H9 (cell line): ENCODE measurements around the gene SLC9A7. TPM values are rescaled to one million over a fixed set of nuclear protein-coding genes. Genes with fewer than 3 reads are reported as not detected.

Source experiments
- DNase-seq: peaks from one replicate; pipeline ENCODE4 v3.0.0-alpha.2; 2017
- H2AFZ ChIP-seq: one replicate; pipeline ENCODE4 v1.6.1; 2013; ENCODE audit warnings: mild to moderate bottlenecking, low read length, control low read depth, moderate library complexity
- H2AK5ac ChIP-seq: 2 replicates; pipeline ENCODE4 v1.6.1; 2013; ENCODE audit warnings: low read length, control low read depth, mixed read lengths; ENCODE audit not compliant: insufficient read length
- H2BK120ac ChIP-seq: one replicate; pipeline ENCODE4 v1.6.1; 2013; ENCODE audit warnings: low read depth, mild to moderate bottlenecking, low read length, control low read depth, inconsistent platforms; ENCODE audit not compliant: poor library complexity, severe bottlenecking
- H2BK12ac ChIP-seq: 2 replicates; pipeline ENCODE4 v1.6.1; 2013; ENCODE audit warnings: low read length, control low read depth, mixed read lengths, low read depth; ENCODE audit not compliant: insufficient read length
- H2BK15ac ChIP-seq: 2 replicates; pipeline ENCODE4 v1.6.1; 2013; ENCODE audit warnings: low read depth, low read length, control low read depth
- H2BK20ac ChIP-seq: one replicate; pipeline ENCODE4 v1.6.1; 2013; ENCODE audit warnings: low read depth, mild to moderate bottlenecking, low read length, control low read depth, inconsistent platforms; ENCODE audit not compliant: poor library complexity, severe bottlenecking
- H2BK5ac ChIP-seq: 2 replicates; pipeline ENCODE4 v1.6.1; 2013; ENCODE audit warnings: low read length, control low read depth, mixed read lengths; ENCODE audit not compliant: insufficient read length
- H3K14ac ChIP-seq: 2 replicates; pipeline ENCODE4 v1.6.1; 2013; ENCODE audit warnings: low read length, control low read depth; ENCODE audit not compliant: insufficient read depth
- H3K18ac ChIP-seq: 2 replicates; pipeline ENCODE4 v1.6.1; 2013; ENCODE audit warnings: low read depth, mild to moderate bottlenecking, mixed read lengths, low read length, control low read depth; ENCODE audit not compliant: insufficient read length
- H3K23ac ChIP-seq: 2 replicates; pipeline ENCODE4 v1.6.1; 2013; ENCODE audit warnings: low read length, control low read depth, mixed read lengths, low read depth; ENCODE audit not compliant: insufficient read length
- H3K23me2 ChIP-seq: 2 replicates; pipeline ENCODE4 v1.6.1; 2013; ENCODE audit warnings: low read depth, mild to moderate bottlenecking, mixed read lengths, low read length, control low read depth; ENCODE audit not compliant: insufficient read length, poor library complexity, severe bottlenecking
- H3K27ac ChIP-seq: 2 replicates; pipeline ENCODE4 v1.5.1; 2013; ENCODE audit warnings: low read length, control low read depth, mixed read lengths, low read depth; ENCODE audit not compliant: insufficient read length
- H3K27me3 ChIP-seq: 2 replicates; pipeline ENCODE4 v1.6.1; 2013; ENCODE audit warnings: low read length, control low read depth, inconsistent platforms; ENCODE audit not compliant: insufficient read depth
- H3K4ac ChIP-seq: 2 replicates; pipeline ENCODE4 v1.6.1; 2013; ENCODE audit warnings: low read depth, mild to moderate bottlenecking, control low read depth, inconsistent platforms, low read length, moderate library complexity
- H3K4me1 ChIP-seq: 2 replicates; pipeline ENCODE4 v1.6.1; 2013; ENCODE audit warnings: low read length, control low read depth, inconsistent platforms; ENCODE audit not compliant: insufficient read depth
- H3K4me2 ChIP-seq: 2 replicates; pipeline ENCODE4 v1.6.1; 2013; ENCODE audit warnings: low read length, control low read depth, mixed read lengths; ENCODE audit not compliant: insufficient read length, insufficient read depth
- H3K56ac ChIP-seq: 2 replicates; pipeline ENCODE4 v1.6.1; 2013; ENCODE audit warnings: low read depth, mild to moderate bottlenecking, mixed read lengths, low read length, control low read depth; ENCODE audit not compliant: insufficient read length
- H3K79me1 ChIP-seq: 2 replicates; pipeline ENCODE4 v1.6.1; 2013; ENCODE audit warnings: low read depth, mild to moderate bottlenecking, moderate library complexity, low read length, control low read depth, inconsistent platforms; ENCODE audit not compliant: insufficient read depth, poor library complexity, severe bottlenecking
- H3K79me2 ChIP-seq: 2 replicates; pipeline ENCODE4 v1.6.1; 2013; ENCODE audit warnings: low read length, control low read depth, inconsistent platforms; ENCODE audit not compliant: insufficient read depth
- H3K9ac ChIP-seq: 2 replicates; pipeline ENCODE4 v1.6.1; 2013; ENCODE audit warnings: low read length, control low read depth, mixed read lengths; ENCODE audit not compliant: insufficient read length; ENCODE audit errors: extremely low read depth
- H3K9me3 ChIP-seq: one replicate; pipeline ENCODE4 v1.6.1; 2013; ENCODE audit warnings: low read depth, low read length, inconsistent platforms; ENCODE audit not compliant: control insufficient read depth
- H3T11ph ChIP-seq: one replicate; pipeline ENCODE4 v1.6.1; 2013; ENCODE audit warnings: mild to moderate bottlenecking, low read length, control low read depth, inconsistent platforms
- H4K20me1 ChIP-seq: one replicate; pipeline ENCODE4 v1.6.1; 2013; ENCODE audit not compliant: control insufficient read depth, insufficient read length, insufficient read depth
- H4K5ac ChIP-seq: 2 replicates; pipeline ENCODE4 v1.6.1; 2013; ENCODE audit warnings: low read depth, mild to moderate bottlenecking, mixed read lengths, low read length, control low read depth; ENCODE audit not compliant: insufficient read length
- H4K8ac ChIP-seq: replicated peaks from 2 replicates; pipeline ENCODE4 v1.6.1; 2013; ENCODE audit warnings: low read length, control low read depth, mixed read lengths, low read depth; ENCODE audit not compliant: insufficient read length
- H4K91ac ChIP-seq: 2 replicates; pipeline ENCODE4 v1.6.1; 2013; ENCODE audit warnings: low read depth, mild to moderate bottlenecking, moderate library complexity, mixed read lengths, low read length, control low read depth; ENCODE audit not compliant: insufficient read length
- H3K27ac Mint-ChIP-seq, 3 experiments: 2 replicates in 2 of 3; 3 replicates in 1 of 3; pipeline ENCODE4 v1.8.0; 2020 to 2021; ENCODE audit warnings: mixed read lengths in 3 of 3, mild to moderate bottlenecking in 1 of 3, moderate library complexity in 1 of 3
- H3K27me3 Mint-ChIP-seq: 2 replicates; pipeline ENCODE4 v1.8.0; 2021; ENCODE audit warnings: low read depth, mild to moderate bottlenecking, moderate library complexity, mixed read lengths
- H3K36me3 Mint-ChIP-seq, 3 experiments: 2 replicates in 2 of 3; 3 replicates in 1 of 3; pipeline ENCODE4 v1.8.0; 2020 to 2021; ENCODE audit warnings: low read depth in 3 of 3, mixed read lengths in 3 of 3; ENCODE audit not compliant: insufficient read depth in 1 of 3
- H3K4me1 Mint-ChIP-seq, 2 experiments: 2 replicates each; pipeline ENCODE4 v1.8.0; 2020; ENCODE audit warnings: mixed read lengths in 2 of 2
- H3K4me3 Mint-ChIP-seq, 2 experiments: 2 replicates in 1 of 2; 3 replicates in 1 of 2; pipeline ENCODE4 v1.8.0; 2020 to 2021; ENCODE audit warnings: mild to moderate bottlenecking in 2 of 2, mixed read lengths in 2 of 2, moderate library complexity in 1 of 2
- H3K9me3 Mint-ChIP-seq, 2 experiments: 2 replicates in 1 of 2; 3 replicates in 1 of 2; pipeline ENCODE4 v1.8.0; 2020; ENCODE audit warnings: mild to moderate bottlenecking in 2 of 2, mixed read lengths in 2 of 2, moderate library complexity in 1 of 2
- WGBS: extraction: QIAGEN DNeasy Blood & Tissue Kit; methylation state at CpG from one replicate; pipeline ENCODE4 v1.1.7; 2013; ENCODE audit warnings: missing lambda C conversion rate, low lambda C conversion rate, mixed read lengths; ENCODE audit not compliant: insufficient read length; ENCODE audit errors: extremely low coverage; 5-methylcytosine and 5-hydroxymethylcytosine counted together
- total RNA-seq: library from RNA; stranded (reverse); gene quantifications from 2 replicates; pipeline ENCODE4 v1.2.1, GENCODE V29; 2021
- TF ChIP-seq, protein P1 (sequence below): fragments of 200-600 bp; sonication (generic); conservative IDR thresholded peaks from 3 replicates; pipeline ENCODE4 v1.8.0; 2021; ENCODE audit warnings: antibody characterized with exemption, mild to moderate bottlenecking

The SLC9A7 gene
- total RNA-seq, 1 experiment from 2014 or later: 5.9 TPM

DNA sequence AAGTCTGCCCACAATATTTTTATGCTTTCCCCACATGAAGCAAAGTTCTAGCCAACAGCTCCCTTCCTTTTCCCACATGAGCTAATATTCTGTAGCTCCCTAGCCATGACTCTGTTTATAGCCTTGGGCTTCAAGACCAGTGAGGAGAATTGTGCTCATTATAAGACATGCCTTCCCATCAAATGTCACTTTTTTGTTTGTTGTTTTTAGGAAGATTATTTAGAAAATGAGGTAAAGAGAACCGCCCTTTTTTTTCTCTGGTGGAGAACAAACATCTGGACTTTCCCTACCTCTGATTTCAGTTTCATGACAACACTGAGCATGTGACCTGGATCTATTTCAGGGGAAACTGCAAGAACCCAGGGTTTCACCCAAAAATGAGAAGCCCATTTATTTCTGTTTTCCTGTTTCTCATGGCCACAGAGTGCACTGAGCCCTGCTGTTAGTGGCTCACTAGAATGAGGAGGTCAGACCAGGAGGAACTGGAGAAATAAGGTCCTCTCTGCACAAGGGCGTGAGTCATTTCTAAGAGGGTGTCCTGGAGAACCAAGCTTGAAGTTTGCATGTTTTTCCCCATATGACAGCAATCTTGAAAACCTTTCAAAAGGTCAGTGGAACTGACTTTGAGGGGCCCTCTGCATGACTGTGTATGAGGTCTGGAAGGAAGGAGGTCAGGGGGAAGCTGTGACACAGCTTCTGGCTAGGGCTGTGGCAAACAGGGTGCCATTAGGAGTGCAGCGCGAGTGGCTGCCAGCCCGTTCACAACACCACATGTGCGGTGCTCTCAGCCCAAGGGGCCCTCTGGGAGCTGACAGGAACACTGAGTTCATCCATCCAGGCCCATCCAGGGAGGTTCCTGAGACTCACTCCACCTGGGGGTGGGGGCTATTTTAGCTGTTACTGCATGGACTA is 130.2 kb downstream of the SLC9A7 start:
- no peak overlapping the region for H2BK15ac ChIP-seq
- H3K9me3 Mint-ChIP-seq: peaks cover 69 to 73% of the 10 kb centered on the region in 2 experiments
- H2BK120ac ChIP-seq: no peak overlapping the region
- H3K4me1 ChIP-seq: peaks cover 4% of the 10 kb centered on the region; the same call in 1 of the 2 replicates
- no peaks in the 10 kb centered on the region for H3K79me1 ChIP-seq
- no peak overlapping the region for H2AK5ac ChIP-seq
- peak overlapping the region in 1 of 3 experiments; percentile 44; a peak in 2 of 7 replicates for H3K27ac Mint-ChIP-seq
- H2BK12ac ChIP-seq: no peak overlapping the region
- TF ChIP-seq, protein P1, sequence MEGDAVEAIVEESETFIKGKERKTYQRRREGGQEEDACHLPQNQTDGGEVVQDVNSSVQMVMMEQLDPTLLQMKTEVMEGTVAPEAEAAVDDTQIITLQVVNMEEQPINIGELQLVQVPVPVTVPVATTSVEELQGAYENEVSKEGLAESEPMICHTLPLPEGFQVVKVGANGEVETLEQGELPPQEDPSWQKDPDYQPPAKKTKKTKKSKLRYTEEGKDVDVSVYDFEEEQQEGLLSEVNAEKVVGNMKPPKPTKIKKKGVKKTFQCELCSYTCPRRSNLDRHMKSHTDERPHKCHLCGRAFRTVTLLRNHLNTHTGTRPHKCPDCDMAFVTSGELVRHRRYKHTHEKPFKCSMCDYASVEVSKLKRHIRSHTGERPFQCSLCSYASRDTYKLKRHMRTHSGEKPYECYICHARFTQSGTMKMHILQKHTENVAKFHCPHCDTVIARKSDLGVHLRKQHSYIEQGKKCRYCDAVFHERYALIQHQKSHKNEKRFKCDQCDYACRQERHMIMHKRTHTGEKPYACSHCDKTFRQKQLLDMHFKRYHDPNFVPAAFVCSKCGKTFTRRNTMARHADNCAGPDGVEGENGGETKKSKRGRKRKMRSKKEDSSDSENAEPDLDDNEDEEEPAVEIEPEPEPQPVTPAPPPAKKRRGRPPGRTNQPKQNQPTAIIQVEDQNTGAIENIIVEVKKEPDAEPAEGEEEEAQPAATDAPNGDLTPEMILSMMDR: no peak
- H4K5ac ChIP-seq: no peak overlapping the region
- no peak overlapping the region for H3K4me3 Mint-ChIP-seq
- H4K91ac ChIP-seq: no peak overlapping the region
- H2BK5ac ChIP-seq: no peak overlapping the region
- H3K9ac ChIP-seq: no peak overlapping the region
- H2AFZ ChIP-seq: no peak overlapping the region
- no peak overlapping the region for H3K27ac ChIP-seq
- no peaks in the 10 kb centered on the region for H3K79me2 ChIP-seq
- H3K18ac ChIP-seq: no peak overlapping the region
- no peak overlapping the region for H3K56ac ChIP-seq
- H2BK20ac ChIP-seq: no peak overlapping the region
- H3K14ac ChIP-seq: no peak overlapping the region
- H4K20me1 ChIP-seq: no peaks in the 10 kb centered on the region
- no peak for DNase-seq
- peaks cover 9 to 43% (median 35%) of the 10 kb centered on the region in 3 experiments; a peak in 6 of 7 replicates for H3K36me3 Mint-ChIP-seq
- H3K4ac ChIP-seq: no peak overlapping the region
- no peak overlapping the region for H3K23ac ChIP-seq
- no peaks in the 10 kb centered on the region; the same call in 1 of the 2 replicates for H3K27me3 ChIP-seq
- WGBS: no CpG with 5 or more reads among the region's 6 CpGs
- H3T11ph ChIP-seq: no peak overlapping the region
- no peaks in the 10 kb centered on the region; the same call in 1 of the 2 replicates for H3K27me3 Mint-ChIP-seq
- H4K8ac ChIP-seq: no peak overlapping the region
- no peak overlapping the region for H3K4me2 ChIP-seq
- H3K9me3 ChIP-seq: peaks cover 34% of the 10 kb centered on the region
- peaks cover 14 to 16% of the 10 kb centered on the region in 2 experiments for H3K4me1 Mint-ChIP-seq
- no peaks in the 10 kb centered on the region for H3K23me2 ChIP-seq
